COLO668 (cell line): ENCODE results near the gene RFT1.
A peak's percentile ranks its signal among the peaks of the same experiment; 100 is the strongest.
"Not testable (repeated sequence)": the region's sequence is repeated elsewhere in the genome, so short reads cannot be mapped to it uniquely, and the experiment has no call there.

Source experiments
- DNase-seq: peaks from one replicate; lab custom pipeline; 2025; ENCODE audit not compliant: unreplicated experiment; lab: John Stamatoyannopoulos, UW

RFT1 gene

DNA sequence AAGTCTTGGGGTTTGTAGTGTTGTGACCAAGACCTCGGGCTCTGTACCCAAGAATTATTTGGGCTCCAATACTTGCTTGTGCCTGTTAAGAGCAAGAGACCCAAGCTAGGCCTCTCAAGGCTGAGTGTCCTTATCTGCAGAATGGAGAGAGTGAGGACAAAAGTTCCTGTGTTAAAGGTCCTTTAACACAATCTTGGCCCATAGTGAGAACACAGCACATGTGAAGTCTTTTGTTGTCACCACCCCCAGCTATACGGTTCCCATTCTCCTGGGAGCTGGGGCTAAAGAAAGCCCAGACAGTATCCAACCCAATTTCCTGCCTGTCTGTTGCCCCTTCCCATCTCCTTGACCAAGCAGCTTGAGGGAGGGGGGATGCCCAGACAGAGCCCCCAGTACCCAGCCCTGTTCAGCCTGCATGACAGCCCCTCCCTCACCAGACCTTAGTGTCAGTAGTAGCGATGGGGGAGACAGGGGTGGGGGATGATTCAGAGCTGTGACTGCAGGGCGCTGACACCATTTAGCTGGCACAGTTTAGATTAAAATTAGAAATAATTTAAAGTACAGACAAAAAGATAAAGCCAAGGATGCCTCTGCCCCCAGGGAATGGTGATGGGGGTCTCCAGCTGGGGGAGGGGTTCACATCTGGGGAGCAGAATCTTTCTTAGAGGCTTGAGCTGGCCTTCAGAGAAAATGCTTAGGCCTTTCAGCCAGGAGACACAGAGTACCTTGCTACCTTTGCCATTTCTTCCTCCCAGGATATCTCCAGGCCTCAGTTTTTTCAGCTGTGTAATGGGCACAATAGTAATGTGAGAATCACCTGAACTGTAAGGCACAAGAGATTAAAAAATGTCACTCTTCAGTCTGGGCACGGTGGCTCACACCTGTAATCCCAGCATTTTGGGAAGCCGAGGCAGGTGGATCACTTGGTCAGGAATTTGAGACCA, 33.5 kb upstream of the RFT1 start:
- no peak for DNase-seq

GRCh38 chr3:53162672-53163443, 32.6 kb upstream of the RFT1 start:
- peak; percentile 6 for DNase-seq

DNA sequence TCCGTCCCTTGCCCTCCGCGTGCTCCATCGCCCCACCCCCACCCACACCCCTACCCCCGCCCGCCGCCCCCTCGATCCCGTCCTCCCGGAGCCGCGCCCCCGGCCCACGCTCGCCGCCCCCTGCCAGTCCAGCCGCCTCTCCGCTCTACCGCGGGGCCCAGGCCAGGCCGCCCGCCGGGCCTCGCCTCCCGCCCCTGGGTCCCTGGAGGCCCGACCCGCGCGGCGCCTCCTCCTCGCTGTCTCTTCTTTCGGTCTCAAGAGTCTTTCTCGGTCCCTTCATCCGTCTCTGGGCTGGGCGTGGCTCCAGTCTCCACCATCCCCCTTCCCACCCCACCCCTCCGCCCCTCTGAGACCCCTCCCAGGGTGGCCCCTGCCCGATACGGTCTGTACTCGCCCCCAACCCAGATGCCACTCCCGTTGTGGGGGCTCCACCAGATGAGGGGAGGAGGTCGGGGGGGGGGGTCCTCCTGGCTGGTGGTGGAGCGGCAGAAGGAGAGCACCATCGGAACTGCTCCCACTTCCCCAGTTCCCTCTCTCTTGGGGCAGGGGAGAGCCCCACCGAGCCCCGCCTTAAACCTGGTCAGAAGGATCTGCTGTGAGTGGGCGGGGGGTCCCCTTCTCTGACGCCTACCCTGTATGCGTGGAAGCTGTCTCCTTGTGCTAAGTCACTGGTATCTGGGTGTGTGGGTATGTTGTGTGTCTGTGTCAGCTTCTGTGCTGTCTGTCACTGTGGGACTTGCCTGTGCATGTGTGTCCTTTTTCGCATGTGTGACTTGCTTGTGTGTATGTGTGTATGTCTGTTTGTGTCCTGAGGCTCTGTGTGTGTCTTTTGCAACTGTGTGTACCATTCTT, 31.8 kb upstream of the RFT1 start:
- DNase-seq = peak; percentile 31

DNA sequence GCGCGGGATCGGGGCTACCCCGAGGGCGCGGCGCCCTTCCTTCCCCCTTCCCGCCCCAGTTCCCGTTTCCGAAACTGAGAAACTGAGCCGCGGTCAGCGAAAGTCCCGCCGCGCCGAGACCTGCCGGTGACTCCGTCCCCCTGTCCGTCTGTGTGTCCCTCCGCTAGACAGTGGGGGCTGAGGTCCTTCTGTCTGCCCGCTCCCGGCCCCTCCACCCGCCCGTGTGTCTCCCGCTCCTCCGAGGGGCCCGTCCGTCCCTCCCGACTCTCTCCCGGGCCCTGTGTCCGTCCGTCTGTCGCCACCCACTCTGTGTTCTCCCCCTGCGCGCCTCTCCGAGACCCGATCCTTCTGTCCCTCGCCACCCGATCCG, 31.2 kb upstream of the RFT1 start:
- peak; percentile 29 for DNase-seq

- DNase-seq = peak; percentile 85
These were observed 30.6 kb upstream of the RFT1 start, which contains the start of gene PRKCD for GRCh38 chr3:53160660-53161449. TSS of gene PRKCD (plus strand) at chr3:53161209. CDS start at chr3:53178423, 17,214 bp downstream.

GRCh38 chr3:53160061-53160659, 29.9 kb upstream of the RFT1 start:
- no peak for DNase-seq

DNA sequence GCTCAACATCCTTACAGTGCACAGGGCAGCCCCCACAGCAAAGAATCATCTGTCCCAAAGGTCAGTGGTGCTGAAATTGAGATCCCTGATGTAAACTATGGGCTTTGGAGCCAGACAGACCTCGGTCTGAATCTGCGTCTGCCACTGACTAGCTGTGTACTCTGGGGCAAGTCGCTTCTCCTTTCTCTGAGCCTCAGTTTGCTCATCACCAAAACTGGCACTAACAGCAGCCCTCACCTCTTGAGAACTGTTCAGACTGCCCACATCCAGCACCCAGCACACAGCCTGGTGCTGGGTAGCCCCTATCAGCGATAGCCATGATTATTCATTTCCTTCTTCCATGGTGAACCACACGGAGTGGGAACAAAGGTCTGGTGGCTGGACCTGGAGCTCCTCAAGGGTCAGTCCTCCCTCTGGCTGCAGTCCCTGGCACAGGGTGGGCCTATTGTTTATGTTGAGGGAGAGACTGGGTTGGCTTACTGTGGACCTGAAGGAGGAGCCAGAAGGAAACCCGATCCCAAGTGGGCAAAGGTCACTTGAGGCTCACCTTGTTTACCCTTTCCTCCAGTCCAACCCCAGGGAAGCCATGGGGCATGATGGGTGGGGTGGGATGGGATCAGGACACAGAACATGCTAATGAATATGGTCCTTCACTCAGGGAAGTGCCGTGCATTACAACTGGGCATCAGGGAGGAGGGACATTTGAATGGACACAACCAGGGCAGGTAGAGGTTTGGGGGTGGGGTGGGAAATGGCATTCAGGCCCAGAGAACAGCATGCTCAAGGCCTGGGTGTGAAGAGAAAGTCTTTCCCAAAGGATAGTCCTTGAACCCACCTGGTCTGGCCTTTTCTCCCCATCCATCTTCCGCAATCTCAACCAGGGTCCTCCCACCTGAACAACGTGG, 29.2 kb upstream of the RFT1 start:
- peak; percentile 84 for DNase-seq

GRCh38 chr3:53158765-53159155, 28.5 kb upstream of the RFT1 start:
- no peak for DNase-seq

DNA sequence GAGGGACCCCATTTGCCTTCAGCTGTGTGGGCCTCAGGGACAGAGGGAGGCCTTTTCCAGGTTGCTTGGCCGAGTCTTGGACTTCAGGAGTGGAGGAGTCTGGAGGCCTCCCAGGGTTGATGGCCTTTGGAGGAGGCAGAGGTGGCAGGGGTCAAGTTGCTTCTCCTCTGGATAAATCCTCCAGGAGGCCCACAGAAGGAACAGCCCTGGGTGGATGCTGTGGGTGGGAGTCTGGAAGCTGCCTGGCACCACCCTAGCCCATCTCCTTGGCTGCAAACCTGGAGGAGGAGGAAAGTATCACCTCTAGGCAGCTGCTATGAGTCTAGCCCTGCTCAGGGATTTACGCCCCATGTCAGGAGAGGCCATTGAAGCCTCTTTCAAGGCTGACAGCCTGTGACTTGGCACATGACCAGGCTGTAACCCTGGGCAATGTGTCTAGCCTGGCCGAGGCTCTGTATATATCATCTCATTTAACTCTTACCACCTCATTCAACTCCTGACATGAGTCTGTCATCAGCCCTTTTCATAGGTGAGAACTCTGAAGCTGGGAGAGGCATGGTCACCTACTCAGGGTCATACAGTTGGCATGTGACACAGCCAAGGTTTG, 27.8 kb upstream of the RFT1 start:
- no peak for DNase-seq

GRCh38 chr3:53156368-53156834, 26.2 kb upstream of the RFT1 start:
- no peak for DNase-seq

DNA sequence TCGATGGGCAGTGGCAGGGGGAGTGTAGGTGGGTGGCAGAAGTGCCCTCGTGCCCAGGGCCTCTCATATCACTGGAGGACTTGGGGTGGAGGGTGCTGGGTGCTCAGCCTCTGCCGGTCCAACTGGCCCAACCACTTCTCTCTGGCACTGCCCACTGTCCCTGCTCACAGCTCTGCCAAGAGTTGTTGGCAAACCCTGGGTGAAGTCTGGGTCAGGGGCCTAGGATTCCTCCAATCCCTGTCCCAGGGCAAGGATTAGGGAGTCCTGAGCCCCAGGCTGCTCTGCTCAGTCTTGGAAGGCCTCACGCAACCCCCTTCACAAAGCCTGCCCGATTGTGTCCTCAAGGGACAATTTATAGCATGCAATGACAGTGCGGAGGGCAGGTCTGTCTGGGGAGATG, 25.5 kb upstream of the RFT1 start:
- DNase-seq = peak; percentile 8

DNA sequence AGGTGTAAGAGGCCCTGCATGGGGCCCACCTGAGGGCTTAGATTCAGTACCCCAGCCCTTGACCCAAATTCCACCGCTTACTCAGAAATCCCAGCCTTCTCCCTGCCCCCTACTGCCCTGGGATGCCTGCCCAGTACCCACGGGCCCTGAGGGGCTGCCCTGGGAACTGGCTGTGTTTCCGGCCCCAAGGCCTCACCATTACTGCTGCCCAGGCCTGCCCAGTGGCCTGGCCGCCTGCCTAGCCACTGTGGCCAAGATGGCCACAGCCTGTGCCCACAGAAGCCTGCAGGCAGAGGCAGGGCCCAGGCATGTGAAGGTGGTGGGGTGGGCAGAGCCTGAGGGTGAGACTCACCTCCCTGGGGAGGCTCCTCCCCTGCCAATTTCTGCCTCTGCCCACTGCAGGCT, 24.6 kb upstream of the RFT1 start:
- DNase-seq = no peak

GRCh38 chr3:53153980-53154379, 23.7 kb upstream of the RFT1 start:
- no peak for DNase-seq

GRCh38 chr3:53153264-53153823, 23.1 kb upstream of the RFT1 start:
- DNase-seq = no peak

DNA sequence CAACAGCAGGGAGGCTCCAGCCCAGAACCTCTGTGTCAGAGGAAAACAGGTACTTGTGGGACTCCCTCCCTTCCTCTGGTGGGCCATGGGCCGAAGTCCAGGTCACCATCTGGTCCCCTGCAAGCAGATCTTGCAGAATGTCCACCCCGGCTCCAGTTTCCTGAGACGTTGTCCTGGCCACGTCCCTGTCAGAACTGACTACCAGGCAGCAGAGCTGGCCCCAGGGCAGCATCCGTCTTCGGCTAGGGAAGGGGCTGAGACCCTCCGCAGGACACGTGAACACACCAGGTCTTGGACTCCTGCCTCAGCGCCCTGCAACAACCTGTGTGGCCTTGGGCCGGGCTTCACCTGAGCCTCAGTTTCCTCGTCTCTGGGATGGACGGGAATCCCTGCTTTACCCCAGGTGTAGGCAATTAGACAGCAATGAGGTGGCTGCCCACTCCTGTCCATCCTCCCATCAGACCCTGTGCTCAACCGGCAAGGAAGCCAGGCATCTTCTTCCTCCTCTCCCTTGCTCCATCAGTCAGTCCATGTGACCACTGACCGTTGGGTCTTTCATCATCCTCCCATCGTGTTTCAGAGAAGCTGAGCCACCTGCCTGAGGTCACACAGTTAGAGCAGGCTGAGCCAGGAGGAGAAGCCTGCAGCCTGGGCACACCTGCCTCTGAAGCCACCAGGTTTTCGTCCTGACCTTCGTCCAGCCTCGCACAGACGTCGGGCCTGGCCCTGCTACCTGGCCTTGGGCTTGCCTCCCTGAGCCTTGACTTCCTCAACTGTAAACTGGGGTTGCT, 21.8 kb upstream of the RFT1 start:
- no peak for DNase-seq

GRCh38 chr3:53151465-53151864, 21.2 kb upstream of the RFT1 start:
- DNase-seq = no peak

- not testable (repeated sequence) for DNase-seq
These were observed 20.8 kb upstream of the RFT1 start for GRCh38 chr3:53151086-53151438.
